HepG2 (cell line): Measurements from ENCODE around the gene ZNRD2. TPM values are rescaled to one million over a fixed set of nuclear protein-coding genes. Genes with fewer than 3 reads are reported as not detected.
A peak's percentile ranks its signal among the peaks of the same experiment; 100 is the strongest.

Source experiments
- AGO2 ChIP-seq: fragments of 200-400 bp; formaldehyde crosslinking; optimal IDR thresholded peaks from 2 replicates; pipeline ENCODE3; 2017; ENCODE audit warnings: mild to moderate bottlenecking, low read depth, low read length, moderate library complexity
- CCAR2 ChIP-seq: fragments of 200-400 bp; formaldehyde crosslinking; optimal IDR thresholded peaks from 2 replicates; pipeline ENCODE3; 2018; ENCODE audit warnings: low read depth, mild to moderate bottlenecking, low read length, moderate library complexity
- IRF9 ChIP-seq: sonication (generic); formaldehyde crosslinking; IDR thresholded peaks from 2 replicates; pipeline ENCODE4 v1.8.0; 2022; ENCODE audit warnings: missing genetic modification reagents, mild to moderate bottlenecking, borderline replicate concordance
- MEIS2 ChIP-seq: sonication (generic); formaldehyde crosslinking; IDR thresholded peaks from 2 replicates; pipeline ENCODE4 v1.9.0; 2021; ENCODE audit warnings: mild to moderate bottlenecking, missing genetic modification reagents
- NR3C1 ChIP-seq: sonication (generic); formaldehyde crosslinking; IDR thresholded peaks from 2 replicates; pipeline ENCODE4 v1.4.0; 2020; ENCODE audit warnings: missing genetic modification reagents
- PATZ1 ChIP-seq: sonication (generic); formaldehyde crosslinking; IDR thresholded peaks from 2 replicates; pipeline ENCODE4 v1.4.0; 2020; ENCODE audit warnings: missing genetic modification reagents
- RBAK ChIP-seq: sonication (generic); formaldehyde crosslinking; IDR thresholded peaks from 2 replicates; pipeline ENCODE4 v1.5.1; 2020; ENCODE audit warnings: mild to moderate bottlenecking, missing genetic modification reagents
- REPIN1 ChIP-seq: sonication (generic); formaldehyde crosslinking; IDR thresholded peaks from 2 replicates; pipeline ENCODE4 v1.8.0; 2022; ENCODE audit warnings: missing genetic modification reagents, low read depth, mild to moderate bottlenecking, borderline replicate concordance
- XRCC5 ChIP-seq: fragments of 200-400 bp; formaldehyde crosslinking; optimal IDR thresholded peaks from 2 replicates; pipeline ENCODE3; 2017; ENCODE audit warnings: mild to moderate bottlenecking, low read length
- ZNF263 ChIP-seq: sonication (generic); formaldehyde crosslinking; IDR thresholded peaks from 2 replicates; pipeline ENCODE4 v1.4.0; 2020; ENCODE audit warnings: missing genetic modification reagents
- ZNF607 ChIP-seq: sonication (generic); formaldehyde crosslinking; IDR thresholded peaks from 2 replicates; pipeline ENCODE4 v1.5.1; 2020; ENCODE audit warnings: missing genetic modification reagents, mild to moderate bottlenecking, borderline replicate concordance
- polyA plus RNA-seq, 8 experiments: library from polyadenylated mRNA; depleted of rRNA in 3 of 8; stranded (reverse) in 7 of 8; unstranded in 1 of 8; fragments of >200 nt; fragmentation: Illumina TruSeq in 4 of 8; extraction: Trizol in 4 of 8; gene quantifications; 2 replicates each; pipeline versions ENCODE4 v1.2.1 to v1.2.3, GENCODE V29; 2011 to 2016; ENCODE audit warnings: low read depth in 4 of 8, missing spikeins in 1 of 8, mixed read lengths in 1 of 8; ENCODE audit not compliant: insufficient read depth in 1 of 8
- total RNA-seq, 5 experiments: library from RNA; depleted of rRNA; stranded (reverse); fragments of >200 nt; fragmentation: Illumina TruSeq; extraction: Trizol; gene quantifications; 2 replicates each; pipeline ENCODE4 v1.2.3, GENCODE V29; 2016; ENCODE audit warnings: low read depth in 1 of 5
- TF ChIP-seq, protein P1 (sequence below): sonication (generic); formaldehyde crosslinking; IDR thresholded peaks from 2 replicates; pipeline ENCODE4 v1.5.0; 2020; ENCODE audit warnings: missing genetic modification reagents

Gene ZNRD2
- total and polyA plus RNA-seq, 2 of the 13 experiments (the other 11 are each of a cell fraction or from before 2014, with no cell fraction given): 29.2 to 34.0 TPM

GRCh38 chr11:65611028-65611757 is 40.9 kb downstream of the ZNRD2 start (continued):
- TF ChIP-seq IRF9 (CRISPR knock-in tag) (no peak), ZNF263 (CRISPR knock-in tag) (peak; percentile 89), RBAK (no peak), NR3C1 (CRISPR knock-in tag) (no peak), REPIN1 (CRISPR knock-in tag) (no peak), ZNF607 (CRISPR knock-in tag) (no peak), MEIS2 (no peak), XRCC5 (peak; percentile 18), CCAR2 (no peak), PATZ1 (CRISPR knock-in tag) (peak; percentile 34; the same call in 1 of the 2 replicates), AGO2 (peak; percentile 59)
- TF ChIP-seq, protein P1, sequence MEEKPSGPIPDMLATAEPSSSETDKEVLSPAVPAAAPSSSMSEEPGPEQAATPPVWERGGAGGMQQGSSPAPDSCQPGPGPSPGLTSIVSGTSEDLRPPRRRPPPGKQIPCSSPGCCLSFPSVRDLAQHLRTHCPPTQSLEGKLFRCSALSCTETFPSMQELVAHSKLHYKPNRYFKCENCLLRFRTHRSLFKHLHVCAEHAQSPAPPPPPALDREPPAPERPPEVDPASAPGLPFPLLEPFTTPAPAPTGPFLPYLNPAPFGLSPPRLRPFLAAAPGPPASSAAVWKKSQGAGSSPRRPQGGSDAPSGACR (CRISPR knock-in tag): no peak
- TF ChIP-seq, all 625 proteins: peak for 7
